ENCODE results near the gene PRPS1.

DNA sequence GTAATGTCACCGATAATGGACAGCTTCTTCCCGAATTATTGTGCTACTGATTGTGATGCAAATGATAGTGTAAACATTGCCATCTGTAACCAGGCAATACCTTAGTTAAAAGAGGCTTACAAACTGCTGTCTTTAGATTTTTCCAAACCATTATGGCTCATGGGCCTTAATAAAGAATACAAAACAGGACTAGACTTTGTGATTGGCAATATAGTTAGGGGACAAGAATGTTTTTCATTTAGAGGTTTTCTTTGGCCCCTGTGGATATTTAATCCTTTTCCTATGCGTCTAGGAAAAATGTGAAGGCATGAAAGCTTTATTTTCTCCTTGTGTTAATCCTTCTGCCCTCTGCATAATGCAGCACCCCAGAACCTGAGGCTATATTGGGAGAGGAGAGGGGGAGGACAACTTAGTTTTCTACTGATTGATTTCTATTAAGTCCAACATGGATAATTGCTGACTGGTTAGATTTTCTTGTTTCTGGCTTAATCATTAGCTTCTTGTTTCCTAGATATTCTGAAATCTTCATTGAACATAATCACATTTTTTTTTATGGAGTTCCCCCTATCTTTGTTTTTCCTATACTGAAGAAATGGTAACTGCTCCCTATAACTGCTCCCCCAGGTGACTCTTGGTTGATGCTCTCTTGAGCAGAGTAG is 1.9 kb downstream of the PRPS1 start:
- no peak for TF ChIP-seq ZFP3 (CRISPR knock-in tag; IDR thresholded peaks at IDR 0.05)
- no peak for TF ChIP-seq ZNF8 (CRISPR knock-in tag; IDR thresholded peaks at IDR 0.05)
- TF ChIP-seq ZFP30 (CRISPR knock-in tag; IDR thresholded peaks at IDR 0.05), result no peak
- TF ChIP-seq RARB (CRISPR knock-in tag; IDR thresholded peaks at IDR 0.05), result no peak
- no peak for TF ChIP-seq PPARA (CRISPR knock-in tag; IDR thresholded peaks at IDR 0.05; ENCODE audit: borderline replicate concordance)
- TF ChIP-seq CSDC2 (CRISPR knock-in tag; IDR thresholded peaks at IDR 0.05), result no peak
- TF ChIP-seq BACH2 (CRISPR knock-in tag; IDR thresholded peaks at IDR 0.05; ENCODE audit: borderline replicate concordance), result no peak
- TF ChIP-seq, protein P1, sequence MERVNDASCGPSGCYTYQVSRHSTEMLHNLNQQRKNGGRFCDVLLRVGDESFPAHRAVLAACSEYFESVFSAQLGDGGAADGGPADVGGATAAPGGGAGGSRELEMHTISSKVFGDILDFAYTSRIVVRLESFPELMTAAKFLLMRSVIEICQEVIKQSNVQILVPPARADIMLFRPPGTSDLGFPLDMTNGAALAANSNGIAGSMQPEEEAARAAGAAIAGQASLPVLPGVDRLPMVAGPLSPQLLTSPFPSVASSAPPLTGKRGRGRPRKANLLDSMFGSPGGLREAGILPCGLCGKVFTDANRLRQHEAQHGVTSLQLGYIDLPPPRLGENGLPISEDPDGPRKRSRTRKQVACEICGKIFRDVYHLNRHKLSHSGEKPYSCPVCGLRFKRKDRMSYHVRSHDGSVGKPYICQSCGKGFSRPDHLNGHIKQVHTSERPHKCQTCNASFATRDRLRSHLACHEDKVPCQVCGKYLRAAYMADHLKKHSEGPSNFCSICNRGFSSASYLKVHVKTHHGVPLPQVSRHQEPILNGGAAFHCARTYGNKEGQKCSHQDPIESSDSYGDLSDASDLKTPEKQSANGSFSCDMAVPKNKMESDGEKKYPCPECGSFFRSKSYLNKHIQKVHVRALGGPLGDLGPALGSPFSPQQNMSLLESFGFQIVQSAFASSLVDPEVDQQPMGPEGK (CRISPR knock-in tag; IDR thresholded peaks at IDR 0.05; ENCODE audit: borderline replicate concordance), result no peak
- TF ChIP-seq ISL1 (CRISPR knock-in tag; IDR thresholded peaks at IDR 0.05), result no peak
- TF ChIP-seq TOX (CRISPR knock-in tag; IDR thresholded peaks at IDR 0.05; ENCODE audit: borderline replicate concordance), result no peak
